ENCODE results near the gene ARHGEF37. TPM values are rescaled to one million over a fixed set of nuclear protein-coding genes. Genes with fewer than 3 reads are reported as not detected.

ARHGEF37 gene
- total RNA-seq, 1 experiment from 2014 or later: 16.1 TPM

GRCh38 chr5:149545327-149545726 lies 36.0 kb upstream of the ARHGEF37 start:
- Mint-ChIP-seq H3K9me3 (ENCODE audit: low read depth, unreplicated experiment) (no peaks in the 10 kb centered on the region), H3K4me1 (ENCODE audit: low read depth, unreplicated experiment) (peaks cover 41% of the 10 kb centered on the region), H3K27ac (ENCODE audit: unreplicated experiment) (no peak overlapping the region), H3K4me3 (ENCODE audit: low read depth, unreplicated experiment) (no peak overlapping the region), H3K27me3 (ENCODE audit: unreplicated experiment) (no peaks in the 10 kb centered on the region), H3K36me3 (ENCODE audit: insufficient read depth, unreplicated experiment) (peaks cover 91% of the 10 kb centered on the region)
- no TSS peak for BruUV-seq (replicated peaks)
- TF ChIP-seq CTCF (IDR thresholded peaks at IDR 0.05; ENCODE audit: unreplicated experiment): no peak
- CTCF ChIA-PET: no interaction called here
- no peak for DNase-seq
- intact Hi-C loops (cut with micrococcal nuclease; ENCODE audit: unreplicated experiment): loop anchor here (5.0 kb wide), 1 partner anchor 33 kb away; no protein-coding TSS in a partner anchor

- Mint-ChIP-seq H3K27me3 (ENCODE audit: unreplicated experiment) (no peaks in the 10 kb centered on the region), H3K4me1 (ENCODE audit: low read depth, unreplicated experiment) (peaks cover 37% of the 10 kb centered on the region), H3K27ac (ENCODE audit: unreplicated experiment) (peak overlapping the region; percentile 60), H3K36me3 (ENCODE audit: insufficient read depth, unreplicated experiment) (peaks cover 93% of the 10 kb centered on the region), H3K9me3 (ENCODE audit: low read depth, unreplicated experiment) (no peaks in the 10 kb centered on the region), H3K4me3 (ENCODE audit: low read depth, unreplicated experiment) (peak overlapping the region; percentile 49)
- DNase-seq: peak; percentile 57
- intact Hi-C loops (cut with micrococcal nuclease; ENCODE audit: unreplicated experiment): loop anchor here (2.0 to 5.0 kb wide), 2 partner anchors 35 to 54 kb away; no protein-coding TSS in a partner anchor
- no TSS peak for BruUV-seq (replicated peaks)
- TF ChIP-seq CTCF (IDR thresholded peaks at IDR 0.05; ENCODE audit: unreplicated experiment): no peak
- CTCF ChIA-PET: interaction anchor here (0.6 to 1.1 kb wide), 4 partner anchors 11 to 100 kb away, joined by 3 read pairs; no protein-coding TSS in a partner anchor
Measured at GRCh38 chr5:149546974-149547373, 34.3 kb upstream of the ARHGEF37 start.

- TF ChIP-seq CTCF (IDR thresholded peaks at IDR 0.05; ENCODE audit: unreplicated experiment): no peak
- BruUV-seq (replicated peaks): TSS peak; percentile 26
- peaks cover 33% of the 10 kb centered on the region for H3K4me1 Mint-ChIP-seq (ENCODE audit: low read depth, unreplicated experiment)
- H3K27me3 Mint-ChIP-seq (ENCODE audit: unreplicated experiment): no peaks in the 10 kb centered on the region
- H3K4me3 Mint-ChIP-seq (ENCODE audit: low read depth, unreplicated experiment): peak overlapping the region; percentile 94
- no peaks in the 10 kb centered on the region for H3K9me3 Mint-ChIP-seq (ENCODE audit: low read depth, unreplicated experiment)
- CTCF ChIA-PET: interaction anchor here (1.1 to 1.9 kb wide), 2 partner anchors 12 to 104 kb away, joined by 3 to 4 read pairs; no protein-coding TSS in a partner anchor
- H3K36me3 Mint-ChIP-seq (ENCODE audit: insufficient read depth, unreplicated experiment): peaks cover 76% of the 10 kb centered on the region
- peak overlapping the region; percentile 92 for H3K27ac Mint-ChIP-seq (ENCODE audit: unreplicated experiment)
- peak; percentile 34 for DNase-seq
- intact Hi-C loops (cut with micrococcal nuclease; ENCODE audit: unreplicated experiment): loop anchor here (5.0 kb wide), 1 partner anchor 37 kb away; no protein-coding TSS in a partner anchor
Measured at GRCh38 chr5:149549461-149550267, 31.6 kb upstream of the ARHGEF37 start.

- H3K27me3 Mint-ChIP-seq (ENCODE audit: unreplicated experiment): no peaks in the 10 kb centered on the region
- H3K36me3 Mint-ChIP-seq (ENCODE audit: insufficient read depth, unreplicated experiment): peaks cover 70% of the 10 kb centered on the region
- peak overlapping the region; percentile 94 for H3K4me3 Mint-ChIP-seq (ENCODE audit: low read depth, unreplicated experiment)
- no peak for TF ChIP-seq CTCF (IDR thresholded peaks at IDR 0.05; ENCODE audit: unreplicated experiment)
- intact Hi-C loops (cut with micrococcal nuclease; ENCODE audit: unreplicated experiment): no loop called here
- no TSS peak for BruUV-seq (replicated peaks)
- CTCF ChIA-PET: interaction anchor here (1.1 to 1.9 kb wide), 2 partner anchors 12 to 104 kb away, joined by 3 to 4 read pairs; no protein-coding TSS in a partner anchor
- peaks cover 33% of the 10 kb centered on the region for H3K4me1 Mint-ChIP-seq (ENCODE audit: low read depth, unreplicated experiment)
- DNase-seq: no peak
- H3K27ac Mint-ChIP-seq (ENCODE audit: unreplicated experiment): peak overlapping the region; percentile 92
- no peaks in the 10 kb centered on the region for H3K9me3 Mint-ChIP-seq (ENCODE audit: low read depth, unreplicated experiment)
Measured at GRCh38 chr5:149550268-149550583, 31.1 kb upstream of the ARHGEF37 start.

Measured in Calu3 (cell line).